Calu3 (cell line): Measurements from ENCODE around the gene TSC1. TPM values are rescaled to one million over a fixed set of nuclear protein-coding genes. Genes with fewer than 3 reads are reported as not detected.

Experiments
- BruUV-seq: library from RNA; stranded (reverse); fragments of 400-500 nt; replicated peaks from 2 replicates; lab custom pipeline; 2021; lab: Mats Ljungman, UMichigan
- CTCF ChIA-PET: fragments of 300-600 bp; sonication (Branson Sonifier 250); formaldehyde crosslinking; loops from one replicate; lab custom pipeline; 2022; ENCODE audit warnings: antibody characterized with exemption; lab: Charles Lee
- DNase-seq: peaks from one replicate; pipeline ENCODE4 v3.0.0; 2022
- H3K27ac Mint-ChIP-seq: one replicate; pipeline ENCODE4 v1.8.0; 2022; ENCODE audit warnings: mixed read lengths; ENCODE audit not compliant: unreplicated experiment
- H3K27me3 Mint-ChIP-seq: one replicate; pipeline ENCODE4 v1.8.0; 2022; ENCODE audit warnings: mixed read lengths; ENCODE audit not compliant: unreplicated experiment
- H3K36me3 Mint-ChIP-seq: one replicate; pipeline ENCODE4 v1.8.0; 2022; ENCODE audit warnings: mild to moderate bottlenecking, moderate library complexity, mixed read lengths; ENCODE audit not compliant: insufficient read depth, unreplicated experiment
- H3K4me1 Mint-ChIP-seq: one replicate; pipeline ENCODE4 v1.8.0; 2022; ENCODE audit warnings: mild to moderate bottlenecking, low read depth, mixed read lengths; ENCODE audit not compliant: unreplicated experiment
- H3K4me3 Mint-ChIP-seq: one replicate; pipeline ENCODE4 v1.8.0; 2022; ENCODE audit warnings: mild to moderate bottlenecking, low read depth, moderate library complexity, mixed read lengths; ENCODE audit not compliant: unreplicated experiment
- H3K9me3 Mint-ChIP-seq: one replicate; pipeline ENCODE4 v1.8.0; 2022; ENCODE audit warnings: low read depth, mixed read lengths; ENCODE audit not compliant: unreplicated experiment
- intact Hi-C: fragments of 100-400 bp; cut with micrococcal nuclease; formaldehyde crosslinking; loops from one replicate; pipeline ENCODE4 v1.10.0; 2022; ENCODE audit not compliant: unreplicated experiment
- total RNA-seq: library from RNA; stranded (reverse); gene quantifications from 2 replicates; pipeline ENCODE4 v1.2.3, GENCODE V29; 2022
- TF ChIP-seq, protein P1 (sequence below): fragments of 200-600 bp; IDR thresholded peaks from one replicate; pipeline ENCODE4 v1.8.0; 2022; ENCODE audit warnings: antibody characterized with exemption; ENCODE audit not compliant: unreplicated experiment

TSC1 gene
- total RNA-seq, 1 experiment from 2014 or later = 31.7 TPM

DNA sequence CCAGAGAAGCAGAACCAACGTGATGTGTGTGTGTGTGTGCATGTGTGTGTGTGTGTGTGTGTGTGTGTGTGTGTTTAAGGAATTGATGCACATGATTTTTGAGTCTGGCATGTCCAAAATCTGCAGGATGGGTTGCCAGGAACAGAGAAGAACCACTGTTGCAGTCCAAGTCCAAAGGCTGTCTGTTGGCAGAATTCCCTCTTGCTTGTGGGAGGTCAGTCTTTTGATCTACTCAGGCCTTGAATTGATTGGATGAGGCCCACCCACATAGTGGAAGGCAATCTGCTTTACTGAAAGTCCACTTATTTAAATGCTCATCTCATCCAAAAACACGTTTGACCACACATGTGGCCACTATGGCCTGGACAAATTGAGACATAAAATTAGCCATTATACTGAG, 11.4 kb upstream of the TSC1 start:
- no peaks in the 10 kb centered on the region for H3K36me3 Mint-ChIP-seq
- H3K4me3 Mint-ChIP-seq = no peak overlapping the region
- no peak overlapping the region for H3K27ac Mint-ChIP-seq
- peaks cover 43% of the 10 kb centered on the region for H3K27me3 Mint-ChIP-seq
- no peak for DNase-seq
- CTCF ChIA-PET = interaction anchor here (1.1 kb wide), 1 partner anchor 53 kb away, joined by 3 read pairs; no protein-coding TSS in a partner anchor
- peaks cover 13% of the 10 kb centered on the region for H3K4me1 Mint-ChIP-seq
- no TSS peak for BruUV-seq
- intact Hi-C loops = no loop called here
- TF ChIP-seq, protein P1, sequence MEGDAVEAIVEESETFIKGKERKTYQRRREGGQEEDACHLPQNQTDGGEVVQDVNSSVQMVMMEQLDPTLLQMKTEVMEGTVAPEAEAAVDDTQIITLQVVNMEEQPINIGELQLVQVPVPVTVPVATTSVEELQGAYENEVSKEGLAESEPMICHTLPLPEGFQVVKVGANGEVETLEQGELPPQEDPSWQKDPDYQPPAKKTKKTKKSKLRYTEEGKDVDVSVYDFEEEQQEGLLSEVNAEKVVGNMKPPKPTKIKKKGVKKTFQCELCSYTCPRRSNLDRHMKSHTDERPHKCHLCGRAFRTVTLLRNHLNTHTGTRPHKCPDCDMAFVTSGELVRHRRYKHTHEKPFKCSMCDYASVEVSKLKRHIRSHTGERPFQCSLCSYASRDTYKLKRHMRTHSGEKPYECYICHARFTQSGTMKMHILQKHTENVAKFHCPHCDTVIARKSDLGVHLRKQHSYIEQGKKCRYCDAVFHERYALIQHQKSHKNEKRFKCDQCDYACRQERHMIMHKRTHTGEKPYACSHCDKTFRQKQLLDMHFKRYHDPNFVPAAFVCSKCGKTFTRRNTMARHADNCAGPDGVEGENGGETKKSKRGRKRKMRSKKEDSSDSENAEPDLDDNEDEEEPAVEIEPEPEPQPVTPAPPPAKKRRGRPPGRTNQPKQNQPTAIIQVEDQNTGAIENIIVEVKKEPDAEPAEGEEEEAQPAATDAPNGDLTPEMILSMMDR = no peak
- H3K9me3 Mint-ChIP-seq = peaks cover 13% of the 10 kb centered on the region

DNA sequence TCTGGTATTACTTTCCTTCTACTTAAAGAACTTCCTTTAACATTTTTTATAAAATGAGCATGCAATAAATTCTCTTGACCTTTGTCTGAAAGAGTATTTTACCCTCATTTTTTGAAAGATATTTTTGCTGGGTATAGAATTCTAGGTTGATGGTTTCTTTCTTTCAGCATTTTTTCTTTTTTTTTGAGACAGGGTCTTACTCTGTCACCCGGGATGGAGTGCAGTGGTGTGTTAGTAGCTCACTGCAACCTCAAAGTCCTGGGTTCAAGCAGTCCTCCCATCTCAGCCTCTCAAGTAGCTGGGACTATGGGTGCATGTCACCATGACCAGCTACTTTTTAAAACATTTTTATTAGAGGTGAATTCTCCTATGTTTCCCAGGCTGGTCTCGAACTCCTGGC, 10.7 kb upstream of the TSC1 start:
- H3K27ac Mint-ChIP-seq = no peak overlapping the region
- peaks cover 36% of the 10 kb centered on the region for H3K27me3 Mint-ChIP-seq
- H3K36me3 Mint-ChIP-seq = no peaks in the 10 kb centered on the region
- peaks cover 13% of the 10 kb centered on the region for H3K9me3 Mint-ChIP-seq
- DNase-seq = no peak
- no TSS peak for BruUV-seq
- intact Hi-C loops = no loop called here
- no peak overlapping the region for H3K4me3 Mint-ChIP-seq
- H3K4me1 Mint-ChIP-seq = peaks cover 13% of the 10 kb centered on the region
- CTCF ChIA-PET = interaction anchor here (0.6 kb wide), 1 partner anchor 1008 kb away, joined by 3 read pairs; no protein-coding TSS in a partner anchor
- TF ChIP-seq, protein P1 = no peak

DNA sequence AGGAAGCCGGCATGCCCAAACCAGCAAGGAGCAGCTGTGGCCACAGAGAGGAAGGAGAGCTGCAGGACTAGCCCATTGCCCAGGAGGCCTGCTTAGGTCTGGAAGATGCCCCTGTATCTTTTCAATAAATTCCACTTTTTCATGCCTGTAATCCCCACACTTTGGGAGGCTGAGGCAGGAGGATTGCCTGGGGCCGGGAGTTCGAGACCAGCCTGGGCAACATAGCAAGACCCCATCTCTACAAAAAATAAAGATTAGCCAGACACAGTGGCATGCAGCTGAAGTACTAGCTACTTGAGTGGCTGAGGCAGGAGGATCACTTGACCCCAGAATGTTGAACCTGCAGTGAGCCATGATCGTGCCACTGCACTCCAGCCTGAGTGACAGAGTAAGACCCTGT, 5.3 kb upstream of the TSC1 start:
- Mint-ChIP-seq H3K4me1 (peaks cover 6% of the 10 kb centered on the region), H3K27me3 (no peaks in the 10 kb centered on the region), H3K36me3 (peaks cover 7% of the 10 kb centered on the region), H3K27ac (no peak overlapping the region), H3K9me3 (no peaks in the 10 kb centered on the region), H3K4me3 (no peak overlapping the region)
- no TSS peak for BruUV-seq
- no peak for DNase-seq
- TF ChIP-seq, protein P1 = no peak
- CTCF ChIA-PET = no interaction called here
- intact Hi-C loops = no loop called here

DNA sequence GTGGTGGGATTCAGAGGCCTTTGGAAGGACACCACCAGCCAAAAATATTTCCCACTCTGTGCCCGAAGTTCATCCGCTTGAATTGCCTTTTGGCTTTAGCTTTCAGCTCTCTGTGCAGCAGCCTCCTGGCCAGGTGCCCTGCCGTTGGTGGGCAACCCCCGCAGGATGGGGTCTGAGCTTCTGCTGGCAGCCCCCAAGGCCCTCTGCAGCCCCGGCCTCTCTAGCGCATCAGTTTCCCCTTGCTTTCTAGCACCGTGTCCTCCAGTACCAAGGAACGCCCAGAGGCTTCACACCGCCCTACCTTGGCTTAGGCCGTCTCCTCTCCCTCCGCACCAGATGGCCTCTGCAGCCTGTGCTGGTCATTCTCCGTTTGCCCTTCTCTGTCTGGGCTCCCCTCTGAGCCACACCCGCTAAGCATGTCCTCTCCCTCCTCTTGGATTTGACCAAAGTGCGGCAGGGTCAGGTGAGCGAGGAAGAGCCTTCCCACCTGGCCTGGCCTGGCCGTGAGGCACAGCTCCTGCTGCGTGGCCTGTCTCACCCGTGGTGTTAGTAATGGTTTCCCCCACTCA, 4.2 kb upstream of the TSC1 start:
- intact Hi-C loops = no loop called here
- no peak overlapping the region for H3K4me3 Mint-ChIP-seq
- H3K27me3 Mint-ChIP-seq = no peaks in the 10 kb centered on the region
- TF ChIP-seq, protein P1 = no peak
- no peaks in the 10 kb centered on the region for H3K9me3 Mint-ChIP-seq
- peaks cover 6% of the 10 kb centered on the region for H3K4me1 Mint-ChIP-seq
- H3K36me3 Mint-ChIP-seq = peaks cover 18% of the 10 kb centered on the region
- no peak overlapping the region for H3K27ac Mint-ChIP-seq
- CTCF ChIA-PET = no interaction called here
- no peak for DNase-seq
- no TSS peak for BruUV-seq
